ENCODE measurements around the gene ERCC1. TPM values are rescaled to one million over a fixed set of nuclear protein-coding genes. Genes with fewer than 3 reads are reported as not detected.

Gene ERCC1
- polyA plus RNA-seq, 1 donor from 2014 or later = 69.2 TPM

DNA sequence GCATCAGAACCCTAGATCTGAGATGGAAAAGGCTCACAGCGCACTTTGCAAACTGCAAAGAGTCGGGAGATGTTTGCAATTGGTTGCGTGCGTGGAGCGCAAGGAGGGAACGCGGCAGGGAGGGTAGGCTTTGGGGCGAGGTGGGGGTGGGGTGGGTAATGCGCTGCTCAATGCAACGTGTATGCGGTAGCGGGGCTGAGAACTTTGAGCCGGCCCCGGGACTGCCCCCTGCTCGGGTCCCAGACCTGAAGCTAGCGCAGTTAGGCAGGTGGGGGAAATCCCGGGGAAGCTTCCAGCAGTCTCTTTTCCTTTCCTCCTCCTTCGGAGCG is 45.0 kb upstream of the ERCC1 start:
- H2AFZ ChIP-seq (ENCODE audit: low read depth, low read length) = peak overlapping the region; percentile 47
- H3K27me3 ChIP-seq (ENCODE audit: insufficient read depth, low read depth, low read length) = peaks cover 20% of the 10 kb centered on the region

DNA sequence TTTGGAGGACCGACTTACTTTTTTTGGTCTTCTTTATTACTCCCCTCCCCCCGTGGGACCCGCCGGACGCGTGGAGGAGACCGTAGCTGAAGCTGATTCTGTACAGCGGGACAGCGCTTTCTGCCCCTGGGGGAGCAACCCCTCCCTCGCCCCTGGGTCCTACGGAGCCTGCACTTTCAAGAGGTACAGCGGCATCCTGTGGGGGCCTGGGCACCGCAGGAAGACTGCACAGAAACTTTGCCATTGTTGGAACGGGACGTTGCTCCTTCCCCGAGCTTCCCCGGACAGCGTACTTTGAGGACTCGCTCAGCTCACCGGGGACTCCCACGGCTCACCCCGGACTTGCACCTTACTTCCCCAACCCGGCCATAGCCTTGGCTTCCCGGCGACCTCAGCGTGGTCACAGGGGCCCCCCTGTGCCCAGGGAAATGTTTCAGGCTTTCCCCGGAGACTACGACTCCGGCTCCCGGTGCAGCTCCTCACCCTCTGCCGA is 44.5 kb upstream of the ERCC1 start:
- Histone ChIP-seq H3K27me3 (ENCODE audit: insufficient read depth, low read depth, low read length) (peaks cover 16% of the 10 kb centered on the region), H3K9ac (ENCODE audit: low read length) (peak overlapping the region; percentile 74), H3K9me3 (ENCODE audit: low read length) (no peaks in the 10 kb centered on the region), H2AFZ (ENCODE audit: low read depth, low read length) (peak overlapping the region; percentile 90), H3K79me2 (replicated peaks; ENCODE audit: insufficient read depth, low read length) (no peaks in the 10 kb centered on the region), H3K4me2 (ENCODE audit: low read length) (peak overlapping the region; percentile 79), H3K4me3 (ENCODE audit: low read length) (peak overlapping the region; percentile 71), H4K20me1 (ENCODE audit: insufficient read depth) (no peaks in the 10 kb centered on the region), H3F3A (ENCODE audit: insufficient read depth, low read length, poor library complexity, severe bottlenecking) (no peaks in the 10 kb centered on the region), H3K27ac (ENCODE audit: low read length) (peak overlapping the region; percentile 70), H3K36me3 (ENCODE audit: insufficient read depth, low read length) (no peaks in the 10 kb centered on the region), H3K9me2 (ENCODE audit: insufficient read depth, low read length) (no peaks in the 10 kb centered on the region)
- TF ChIP-seq SMC3 (conservative IDR thresholded peaks at IDR 0.05; ENCODE audit: poor library complexity) (no peak), RAD21 (conservative IDR thresholded peaks at IDR 0.05) (no peak), TAF1 (IDR thresholded peaks at IDR 0.05; ENCODE audit: low read depth) (no peak)

More for the DNA sequence above, 45.0 kb upstream of the ERCC1 start:
- Histone ChIP-seq H3K79me2 (replicated peaks; ENCODE audit: insufficient read depth, low read length) (no peaks in the 10 kb centered on the region), H3K36me3 (ENCODE audit: insufficient read depth, low read length) (no peaks in the 10 kb centered on the region), H4K20me1 (ENCODE audit: insufficient read depth) (no peaks in the 10 kb centered on the region), H3K4me3 (ENCODE audit: low read length) (peak overlapping the region; percentile 71), H3F3A (ENCODE audit: insufficient read depth, low read length, poor library complexity, severe bottlenecking) (no peaks in the 10 kb centered on the region), H3K4me2 (ENCODE audit: low read length) (peak overlapping the region; percentile 79), H3K9me3 (ENCODE audit: low read length) (no peaks in the 10 kb centered on the region), H3K9me2 (ENCODE audit: insufficient read depth, low read length) (no peaks in the 10 kb centered on the region), H3K9ac (ENCODE audit: low read length) (peak overlapping the region; percentile 74), H3K27ac (ENCODE audit: low read length) (peak overlapping the region; percentile 70)
- no peak for TF ChIP-seq TAF1 (IDR thresholded peaks at IDR 0.05; ENCODE audit: low read depth)
- TF ChIP-seq POLR2AphosphoS5 (IDR thresholded peaks at IDR 0.05) = no peak
- no peak for TF ChIP-seq SMC3 (conservative IDR thresholded peaks at IDR 0.05; ENCODE audit: poor library complexity)
- no peak for TF ChIP-seq RAD21 (conservative IDR thresholded peaks at IDR 0.05)
- no peak for TF ChIP-seq MXI1 (conservative IDR thresholded peaks at IDR 0.05; ENCODE audit: poor library complexity, severe bottlenecking)
- TF ChIP-seq REST (IDR thresholded peaks at IDR 0.05; ENCODE audit: borderline replicate concordance) = no peak

DNA sequence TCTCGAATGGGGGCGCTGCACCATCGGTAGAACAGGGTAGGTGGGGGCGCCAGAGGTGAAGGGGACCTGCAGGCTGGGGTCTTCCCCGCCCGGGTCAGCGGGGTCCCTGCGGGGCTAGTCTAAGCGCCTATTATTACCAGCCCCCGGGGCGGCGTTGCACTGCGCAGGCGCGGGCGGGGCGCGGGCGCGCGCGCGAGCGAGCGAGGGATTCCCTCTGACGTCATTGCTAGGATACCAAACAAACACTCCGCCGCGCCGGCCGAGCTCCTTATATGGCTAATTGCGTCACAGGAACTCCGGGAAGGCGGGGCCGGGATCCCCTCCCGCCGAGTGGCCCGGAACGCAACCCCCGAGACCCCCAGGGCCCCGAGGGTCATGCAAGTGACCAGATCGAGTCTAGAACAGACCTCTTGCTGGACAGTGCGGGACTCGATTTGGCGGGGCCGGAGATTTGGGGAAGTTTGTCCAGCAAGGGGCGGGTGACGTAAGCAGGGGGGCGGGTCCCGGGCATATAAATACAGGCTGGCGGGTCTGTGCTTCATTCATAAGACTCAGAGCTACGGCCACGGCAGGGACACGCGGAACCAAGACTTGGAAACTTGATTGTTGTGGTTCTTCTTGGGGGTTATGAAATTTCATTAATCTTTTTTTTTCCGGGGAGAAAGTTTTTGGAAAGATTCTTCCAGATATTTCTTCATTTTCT is 43.9 kb upstream of the ERCC1 start, which contains the start of gene FOSB:
TSS of gene FOSB (plus strand) at position 541 of the 703 bp plus-strand sequence. CDS start 591 bp downstream, outside the sequence.
- Histone ChIP-seq H3K27me3 (ENCODE audit: insufficient read depth, low read depth, low read length) (peaks cover 10% of the 10 kb centered on the region), H3K27ac (ENCODE audit: low read length) (peak within 1 kb of the TSS; percentile 70), H3K79me2 (replicated peaks; ENCODE audit: insufficient read depth, low read length) (no peaks in the 10 kb centered on the region), H3K4me3 (ENCODE audit: low read length) (peak within 1 kb of the TSS; percentile 71), H3K36me3 (ENCODE audit: insufficient read depth, low read length) (no peaks in the 10 kb centered on the region), H3K9ac (ENCODE audit: low read length) (peak within 1 kb of the TSS; percentile 74), H3F3A (ENCODE audit: insufficient read depth, low read length, poor library complexity, severe bottlenecking) (no peaks in the 10 kb centered on the region), H4K20me1 (ENCODE audit: insufficient read depth) (no peaks in the 10 kb centered on the region), H3K9me2 (ENCODE audit: insufficient read depth, low read length) (no peaks in the 10 kb centered on the region), H3K4me2 (ENCODE audit: low read length) (peak within 1 kb of the TSS; percentile 79), H3K9me3 (ENCODE audit: low read length) (no peaks in the 10 kb centered on the region), H2AFZ (ENCODE audit: low read depth, low read length) (peak within 1 kb of the TSS; percentile 90)
- TF ChIP-seq MXI1 (conservative IDR thresholded peaks at IDR 0.05; ENCODE audit: poor library complexity, severe bottlenecking) (peak; percentile 35), EZH2 (IDR thresholded peaks at IDR 0.05; ENCODE audit: borderline replicate concordance, insufficient read depth, low read length, poor library complexity, severe bottlenecking) (no peak), EP300 (conservative IDR thresholded peaks at IDR 0.05; ENCODE audit: poor library complexity, severe bottlenecking) (peak; percentile 88), TAF1 (IDR thresholded peaks at IDR 0.05; ENCODE audit: low read depth) (no peak), REST (IDR thresholded peaks at IDR 0.05; ENCODE audit: borderline replicate concordance) (no peak), CTCF (IDR thresholded peaks at IDR 0.05; ENCODE audit: poor library complexity, severe bottlenecking) (peak; percentile 69), POLR2AphosphoS5 (IDR thresholded peaks at IDR 0.05) (peak; percentile 87), RAD21 (conservative IDR thresholded peaks at IDR 0.05) (no peak), SMC3 (conservative IDR thresholded peaks at IDR 0.05; ENCODE audit: poor library complexity) (peak; percentile 20)

All from neural cell (in vitro differentiated cells).